DMS153 treated with DMSO at 0.1 percent for 48 hours (cell line): ENCODE data around the gene ANGPT4.
"Not testable (repeated sequence)": the region's sequence is repeated elsewhere in the genome, so short reads cannot be mapped to it uniquely, and the experiment has no call there.

ENCODE experiments used
- DNase-seq: peaks from one replicate; lab custom pipeline; 2025; ENCODE audit not compliant: unreplicated experiment; lab: John Stamatoyannopoulos, UW

Gene ANGPT4

GRCh38 chr20:909641-910040 is 6.5 kb downstream of the ANGPT4 start:
- no peak for DNase-seq

GRCh38 chr20:906703-907270 is 9.3 kb downstream of the ANGPT4 start:
- DNase-seq, result no peak

GRCh38 chr20:906001-906520 is 10.1 kb downstream of the ANGPT4 start:
- no peak for DNase-seq

GRCh38 chr20:905396-905961 is 10.7 kb downstream of the ANGPT4 start:
- DNase-seq, result no peak

- DNase-seq, result no peak
Measured at GRCh38 chr20:904039-904545, 12.0 kb downstream of the ANGPT4 start.

- DNase-seq, result not testable (repeated sequence)
Measured at GRCh38 chr20:897436-897835, 18.7 kb downstream of the ANGPT4 start.

- DNase-seq, result no peak
Measured at GRCh38 chr20:896501-897025, 19.6 kb downstream of the ANGPT4 start.

GRCh38 chr20:892371-892770 is 23.8 kb downstream of the ANGPT4 start:
- not testable (repeated sequence) for DNase-seq

- no peak for DNase-seq
Measured at GRCh38 chr20:891706-892080, 24.4 kb downstream of the ANGPT4 start.

- no peak for DNase-seq
Measured at GRCh38 chr20:891058-891705, 25.0 kb downstream of the ANGPT4 start.

GRCh38 chr20:890666-891057 is 25.5 kb downstream of the ANGPT4 start:
- no peak for DNase-seq

GRCh38 chr20:889932-890463 is 26.1 kb downstream of the ANGPT4 start:
- DNase-seq, result no peak

GRCh38 chr20:889106-889505 is 27.0 kb downstream of the ANGPT4 start:
- DNase-seq, result no peak

GRCh38 chr20:888057-888456 is 28.1 kb downstream of the ANGPT4 start:
- DNase-seq, result no peak

- DNase-seq, result no peak
Measured at GRCh38 chr20:887137-887536, 29.0 kb downstream of the ANGPT4 start.

- DNase-seq, result peak; percentile 10
Measured at GRCh38 chr20:884983-885952, 30.9 kb downstream of the ANGPT4 start.

GRCh38 chr20:881783-882144 is 34.4 kb downstream of the ANGPT4 start:
- no peak for DNase-seq

- DNase-seq, result no peak
Measured at GRCh38 chr20:881051-881782, 34.9 kb downstream of the ANGPT4 start.

- DNase-seq, result no peak
Measured at GRCh38 chr20:879626-880025, 36.5 kb downstream of the ANGPT4 start.
